ENCODE data around the gene RGS7.
"Not testable (repeated sequence)": the region's sequence is repeated elsewhere in the genome, so short reads cannot be mapped to it uniquely, and the experiment has no call there.

The RGS7 gene

DNA sequence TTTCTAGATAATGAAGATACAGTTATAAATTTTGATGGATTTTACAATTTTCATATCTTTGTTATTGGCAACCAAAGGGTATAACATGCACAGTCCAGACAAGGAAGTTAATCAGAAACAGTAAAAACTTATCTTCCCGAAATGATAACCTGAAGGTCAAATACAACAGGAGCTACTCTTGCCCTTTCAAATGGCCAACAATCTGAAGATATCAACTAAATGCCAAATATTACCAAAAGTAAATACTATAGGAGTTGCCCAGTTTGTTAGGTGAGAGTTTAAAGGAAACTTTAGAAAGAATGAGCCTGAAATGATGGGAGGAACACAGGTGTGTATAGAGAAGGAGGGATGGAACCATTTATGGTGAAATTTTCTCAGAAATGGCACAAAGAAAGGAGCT is 153.2 kb downstream of the RGS7 start:
- no peak for DNase-seq

DNA sequence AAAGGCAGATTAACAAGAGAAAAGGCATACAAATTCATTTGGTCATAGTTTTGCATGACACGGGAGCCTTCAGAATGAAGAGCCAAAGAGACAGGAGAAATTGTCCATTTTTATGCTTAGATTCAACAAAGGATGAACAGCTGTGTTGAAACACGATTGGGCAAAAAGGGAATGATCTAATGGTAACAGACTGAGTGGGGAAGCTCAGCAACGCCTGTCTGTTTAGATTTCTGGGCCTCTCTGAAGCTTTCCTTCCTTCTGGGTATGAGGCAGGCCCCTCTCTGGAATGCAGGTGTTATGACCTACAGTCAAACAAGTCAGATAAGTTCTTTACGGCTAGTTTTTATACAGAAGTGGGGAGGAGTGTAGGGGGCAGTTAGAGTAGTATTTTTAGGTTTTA is 154.6 kb downstream of the RGS7 start:
- DNase-seq: no peak

DNA sequence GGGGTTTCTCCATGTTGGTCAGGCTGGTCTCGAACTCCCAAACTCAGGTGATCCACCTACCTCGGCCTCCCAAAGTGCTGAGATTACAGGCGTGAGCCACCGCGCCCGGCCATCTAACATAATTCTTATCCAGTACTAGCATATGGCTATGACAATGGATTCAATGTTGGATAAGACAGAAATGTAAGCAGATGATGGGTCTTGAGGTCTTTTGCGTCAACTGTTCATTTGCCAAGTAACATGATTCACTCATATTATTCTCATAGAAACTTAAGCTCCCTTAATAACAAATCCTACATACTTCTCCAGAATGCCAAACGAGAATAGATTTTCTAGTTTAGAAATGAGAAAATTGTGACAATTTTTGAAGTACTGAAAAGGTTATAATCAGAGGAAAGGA is 170.3 kb downstream of the RGS7 start:
- no peak for DNase-seq

DNA sequence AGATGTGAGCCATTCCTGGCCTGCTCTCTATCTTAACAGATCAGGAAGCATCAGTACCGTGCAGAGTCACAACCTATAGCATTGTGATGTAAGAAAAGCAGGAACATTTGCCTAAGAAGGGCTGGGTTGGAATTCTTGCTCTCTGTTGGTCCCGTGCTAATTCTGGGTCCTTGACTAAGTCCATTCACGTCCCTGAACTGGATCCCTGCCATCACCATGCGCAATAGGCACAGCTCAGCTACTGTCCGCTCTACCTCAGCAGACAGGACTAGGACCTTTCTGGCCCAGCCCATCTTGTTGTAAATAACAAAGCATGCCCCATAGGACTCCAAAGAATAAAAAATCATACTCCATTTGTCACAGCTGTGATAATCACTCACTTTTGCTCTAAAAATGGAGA is 175.0 kb downstream of the RGS7 start:
- DNase-seq: no peak

GRCh38 chr1:241181471-241181870 is 175.5 kb downstream of the RGS7 start:
- no peak for DNase-seq

GRCh38 chr1:241180569-241180968 is 176.4 kb downstream of the RGS7 start:
- no peak for DNase-seq

- DNase-seq: no peak
Measured at GRCh38 chr1:241177660-241178059, 179.3 kb downstream of the RGS7 start.

- DNase-seq: no peak
Measured at GRCh38 chr1:241172486-241172885, 184.5 kb downstream of the RGS7 start.

- DNase-seq: no peak
Measured at GRCh38 chr1:241171991-241172390, 185.0 kb downstream of the RGS7 start.

DNA sequence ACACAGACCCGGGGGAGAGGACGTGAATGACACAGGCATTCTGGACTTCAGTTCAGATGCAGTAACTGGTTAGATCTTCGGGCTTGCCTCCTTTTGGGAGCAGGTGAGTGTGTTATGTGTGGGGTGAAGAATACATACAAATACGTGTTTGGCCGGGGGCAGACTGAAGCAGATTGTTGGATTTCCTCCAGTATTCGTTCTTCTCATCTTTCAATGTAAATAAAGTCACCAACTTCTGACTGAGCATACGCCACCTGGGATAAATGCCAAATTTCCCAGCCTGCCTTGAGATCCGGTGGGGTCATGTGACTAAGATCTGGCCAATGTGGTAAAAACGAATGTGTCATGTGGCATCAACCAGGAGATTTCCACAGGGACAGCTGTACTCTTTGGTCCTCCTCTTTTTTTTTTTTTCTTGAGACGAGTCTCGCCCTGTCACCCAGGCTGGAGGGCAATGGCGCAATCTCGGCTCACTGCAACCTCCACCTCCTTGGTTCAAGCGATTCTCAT is 189.8 kb downstream of the RGS7 start:
- DNase-seq: no peak

DNA sequence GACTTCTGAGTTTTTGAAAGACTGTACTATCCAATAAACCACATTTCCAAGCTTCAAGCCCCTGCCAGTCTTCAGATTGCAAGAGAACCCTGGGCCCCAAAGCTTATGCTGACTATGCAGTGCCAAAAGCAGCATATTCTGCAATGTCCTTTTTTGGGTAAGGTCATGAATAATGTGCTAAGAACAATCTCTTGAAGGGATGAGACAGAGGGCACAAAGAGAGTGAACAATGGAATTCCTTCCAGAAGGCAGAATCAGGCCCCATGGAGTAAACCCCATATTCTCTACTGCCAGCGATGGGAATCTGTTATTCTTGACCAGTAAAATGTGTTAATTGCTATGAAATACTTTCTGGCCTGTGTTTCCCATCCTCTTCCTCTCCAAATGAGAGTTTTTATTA is 190.4 kb downstream of the RGS7 start:
- DNase-seq: no peak

- not testable (repeated sequence) for DNase-seq
Measured at GRCh38 chr1:241165256-241165655, 191.7 kb downstream of the RGS7 start.

DNA sequence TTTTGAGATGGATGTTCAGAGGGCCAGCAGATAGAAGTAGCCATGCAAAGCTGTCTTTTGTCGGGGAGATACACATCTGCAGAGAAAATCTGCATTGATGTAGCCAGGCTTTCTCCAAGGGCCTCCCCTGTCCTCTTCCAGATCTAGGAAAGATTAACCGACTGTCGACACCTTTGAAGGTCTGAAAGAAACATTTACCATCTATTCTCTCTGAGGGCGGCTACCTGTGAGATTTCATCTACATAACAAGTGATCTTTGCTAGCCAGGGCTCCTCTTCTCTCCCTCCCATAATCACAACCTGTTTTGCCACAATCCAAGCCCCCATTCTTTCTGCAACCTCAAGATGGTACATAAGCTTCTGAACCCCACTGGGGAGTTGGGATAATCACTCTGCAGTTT is 193.6 kb downstream of the RGS7 start:
- no peak for DNase-seq

GRCh38 chr1:241161188-241161689 is 195.8 kb downstream of the RGS7 start:
- DNase-seq: no peak

- no peak for DNase-seq
Measured at GRCh38 chr1:241157435-241157834, 199.6 kb downstream of the RGS7 start.

DNA sequence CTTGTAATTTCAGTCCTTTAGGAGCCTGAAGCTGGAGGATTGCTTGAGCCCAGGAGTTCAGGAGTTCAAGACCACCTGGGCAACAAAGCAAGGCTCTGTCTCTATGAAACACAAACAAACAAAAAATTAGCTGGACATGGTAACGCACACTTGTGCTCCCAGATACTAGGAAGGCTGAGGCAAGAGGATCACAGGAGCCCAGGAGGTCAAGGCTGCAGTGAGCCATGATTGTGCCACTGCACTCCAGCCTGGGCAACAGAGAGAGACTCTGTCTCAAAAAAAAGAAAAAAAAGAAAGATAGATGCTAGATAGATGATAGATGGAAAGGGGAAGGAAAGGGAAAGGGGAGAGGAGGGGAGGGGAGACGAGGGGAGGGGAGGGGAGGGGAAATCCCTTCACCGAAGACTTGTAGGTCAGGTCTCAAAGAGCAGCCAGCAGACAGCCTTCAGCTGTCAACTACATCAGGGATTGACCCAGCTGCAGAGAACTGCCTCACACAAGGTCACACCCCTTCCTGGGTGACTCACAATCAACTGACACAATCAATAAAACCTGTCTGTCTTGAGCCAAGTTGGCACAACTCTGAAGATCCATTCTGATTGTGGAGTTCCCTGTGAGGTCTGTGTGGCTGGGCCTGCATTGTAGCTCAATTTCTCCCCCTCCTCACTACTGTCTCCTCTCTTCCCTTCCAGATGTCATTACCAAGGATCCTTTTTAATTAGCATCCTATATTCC is 200.6 kb downstream of the RGS7 start:
- DNase-seq: peak; percentile 7

GRCh38 chr1:241145881-241146280 is 211.1 kb downstream of the RGS7 start:
- no peak for DNase-seq

- DNase-seq: no peak
Measured at GRCh38 chr1:241143765-241144442, 213.1 kb downstream of the RGS7 start.

DNA sequence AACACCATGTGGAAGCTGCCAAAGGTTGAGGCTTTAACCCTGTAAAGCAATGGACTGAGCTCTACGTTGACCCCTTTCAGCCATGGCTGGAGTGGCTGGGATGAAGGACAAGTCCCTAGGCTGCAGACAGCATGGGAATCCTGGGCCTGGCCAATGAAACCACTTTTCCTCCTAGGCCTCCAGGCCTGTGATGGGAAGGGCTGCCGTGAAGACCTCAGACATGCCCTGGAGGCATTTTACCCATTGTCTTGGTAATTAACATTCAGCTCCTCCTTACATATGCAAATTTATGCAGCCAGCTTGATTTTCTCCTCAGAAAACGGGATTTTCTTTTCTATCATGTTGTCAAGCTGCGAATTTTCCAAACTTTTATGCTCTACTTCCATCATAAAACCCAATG is 214.5 kb downstream of the RGS7 start:
- DNase-seq: no peak

- DNase-seq: not testable (repeated sequence)
Measured at GRCh38 chr1:241141646-241142045, 215.4 kb downstream of the RGS7 start.

DNA sequence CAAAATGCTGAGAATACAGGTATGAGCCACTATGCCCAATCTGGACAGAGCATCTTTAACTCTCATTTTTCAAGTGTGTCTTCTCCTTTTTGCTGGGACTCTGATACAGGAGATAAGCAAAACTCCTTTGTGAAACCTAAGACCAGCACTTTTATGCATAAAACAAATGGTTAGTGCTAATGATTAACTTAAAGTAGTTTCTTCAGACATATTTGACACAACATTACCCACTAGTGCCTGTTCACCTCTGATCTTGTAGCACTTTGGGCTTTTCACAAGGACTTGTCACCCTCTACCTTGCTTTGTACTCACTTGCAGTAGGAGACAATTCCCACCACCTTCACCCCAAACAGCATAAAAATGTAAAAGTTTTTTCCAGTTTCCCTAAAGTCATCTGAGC is 216.3 kb downstream of the RGS7 start:
- DNase-seq: no peak

- DNase-seq: no peak
Measured at GRCh38 chr1:241139047-241139446, 218.0 kb downstream of the RGS7 start.

DNA sequence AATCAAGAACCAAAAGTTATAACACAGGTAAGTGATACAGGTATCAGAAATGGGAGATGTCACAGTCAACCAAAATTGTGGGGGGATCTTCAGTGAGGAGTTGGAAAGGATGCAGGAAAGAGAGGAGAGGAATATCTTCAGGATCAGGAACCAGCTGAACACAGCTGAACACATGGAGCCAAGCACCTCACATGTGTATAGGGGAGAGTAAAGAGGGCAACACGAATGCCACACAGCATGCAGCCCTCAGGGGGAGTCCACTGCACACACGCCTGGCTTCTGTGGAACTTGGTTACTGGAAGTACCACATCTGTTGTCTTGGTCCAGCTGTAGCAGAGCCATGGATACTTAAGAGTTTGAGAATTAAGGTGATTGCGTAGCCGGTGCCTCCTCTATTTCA is 218.8 kb downstream of the RGS7 start:
- no peak for DNase-seq

DNA sequence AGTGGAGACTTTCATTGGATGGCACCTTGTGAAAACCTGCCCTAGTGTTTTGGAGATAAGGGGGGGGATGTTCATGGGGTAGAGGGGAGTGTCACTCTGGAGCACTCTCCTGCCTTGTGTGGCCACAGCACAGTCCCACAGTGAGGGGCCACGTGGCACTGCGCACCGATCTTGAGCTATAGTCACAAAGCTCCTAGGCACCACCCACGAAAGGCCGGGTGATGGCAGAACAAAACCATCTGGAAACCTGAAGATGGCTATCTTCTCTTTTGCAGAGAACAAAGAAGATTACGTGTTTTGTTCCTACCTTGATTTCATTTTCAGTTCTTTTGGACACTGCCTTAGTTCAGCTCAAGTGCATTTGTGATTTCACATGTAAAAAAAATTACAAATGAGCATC is 220.6 kb downstream of the RGS7 start:
- DNase-seq: no peak

Data from T1000 (cell line).